GM12875 (cell line): ENCODE measurements around the gene WDR55.
A peak's percentile ranks its signal among the peaks of the same experiment; 100 is the strongest.

ENCODE experiments used
- H3K4me3 ChIP-seq: one replicate; pipeline ENCODE4 v1.5.1; 2011; ENCODE audit warnings: low read depth, low read length, control low read depth
- CTCF ChIP-seq: IDR thresholded peaks from 2 replicates; pipeline ENCODE4 v1.5.1; 2011; ENCODE audit warnings: low read depth, mild to moderate bottlenecking, control low read depth, inconsistent platforms, low read length, moderate library complexity, borderline replicate concordance; ENCODE audit not compliant: insufficient read depth

WDR55 gene

GRCh38 chr5:140631036-140631417 is 33.7 kb upstream of the WDR55 start:
- H3K4me3 ChIP-seq: no peak overlapping the region
- TF ChIP-seq CTCF: no peak

- peak overlapping the region; percentile 54 for H3K4me3 ChIP-seq
- TF ChIP-seq CTCF: no peak
Measured at GRCh38 chr5:140631831-140632365, 32.8 kb upstream of the WDR55 start.

- 0 out of 2 replicates have a peak, but pooled peaks have one; percentile 5 for TF ChIP-seq CTCF
- H3K4me3 ChIP-seq: peak overlapping the region; percentile 54
Measured at GRCh38 chr5:140632366-140633020, 32.2 kb upstream of the WDR55 start.

GRCh38 chr5:140633021-140633471 is 31.7 kb upstream of the WDR55 start, which contains the start of gene CD14:
Gene CD14, minus strand, starts transcription at chr5:140633175. Its CDS starts 104 bp downstream, at chr5:140633071.
- no peak for TF ChIP-seq CTCF
- H3K4me3 ChIP-seq: peak within 1 kb of the TSS; percentile 54

- H3K4me3 ChIP-seq: no peak overlapping the region
- TF ChIP-seq CTCF: no peak
Measured at GRCh38 chr5:140633501-140633900, 31.2 kb upstream of the WDR55 start.

GRCh38 chr5:140634103-140634502 is 30.6 kb upstream of the WDR55 start:
- TF ChIP-seq CTCF: no peak
- H3K4me3 ChIP-seq: no peak overlapping the region
